Superior temporal gyrus (tissue), 1 donor: Measurements from ENCODE around the gene RCN2.
A peak's percentile ranks its signal among the peaks of the same experiment; 100 is the strongest.
"Not testable (repeated sequence)": the region's sequence is repeated elsewhere in the genome, so short reads cannot be mapped to it uniquely, and the experiment has no call there.

ENCODE experiments used
- DNase-seq: peaks from one replicate; pipeline ENCODE4 v3.0.0-alpha.2; 2016; ENCODE audit errors: extremely low spot score

RCN2 gene

DNA sequence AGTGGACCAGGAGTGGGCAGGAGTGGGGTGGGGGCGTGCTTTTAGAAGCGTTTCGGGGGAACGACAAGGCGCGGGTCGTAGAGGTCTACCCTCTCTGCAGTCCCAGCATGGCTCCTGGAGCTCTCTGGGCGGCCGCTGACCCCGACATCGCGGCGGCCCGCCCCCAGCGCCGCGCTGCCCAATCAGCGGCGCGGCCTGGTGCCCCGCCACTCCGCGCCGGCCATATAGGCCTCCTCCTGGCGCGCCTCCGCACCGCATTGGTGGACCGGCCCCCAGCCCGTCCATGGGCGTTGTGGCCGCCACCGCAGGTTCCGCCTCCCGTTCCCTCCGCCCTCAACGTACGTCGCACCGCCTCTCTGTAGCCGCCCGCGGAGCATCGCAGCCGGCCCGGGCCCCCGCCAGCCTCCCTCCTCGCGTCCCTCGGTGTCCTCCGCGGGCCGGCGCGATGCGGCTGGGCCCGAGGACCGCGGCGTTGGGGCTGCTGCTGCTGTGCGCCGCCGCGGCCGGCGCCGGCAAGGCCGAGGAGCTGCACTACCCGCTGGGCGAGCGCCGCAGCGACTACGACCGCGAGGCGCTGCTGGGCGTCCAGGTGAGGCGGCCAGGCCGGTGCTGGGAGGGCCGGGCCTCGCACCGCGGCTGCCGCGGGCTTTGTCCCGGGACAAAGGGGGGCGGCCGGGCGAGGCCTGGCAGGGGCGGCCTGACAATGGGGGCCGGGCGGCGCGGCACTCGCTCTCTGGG is at the start of gene RCN2:
TSS of gene RCN2 (plus strand) at position 353 of the 738 bp plus-strand sequence. CDS start at position 446, 93 bp downstream.
- peak; percentile 95 for DNase-seq

DNA sequence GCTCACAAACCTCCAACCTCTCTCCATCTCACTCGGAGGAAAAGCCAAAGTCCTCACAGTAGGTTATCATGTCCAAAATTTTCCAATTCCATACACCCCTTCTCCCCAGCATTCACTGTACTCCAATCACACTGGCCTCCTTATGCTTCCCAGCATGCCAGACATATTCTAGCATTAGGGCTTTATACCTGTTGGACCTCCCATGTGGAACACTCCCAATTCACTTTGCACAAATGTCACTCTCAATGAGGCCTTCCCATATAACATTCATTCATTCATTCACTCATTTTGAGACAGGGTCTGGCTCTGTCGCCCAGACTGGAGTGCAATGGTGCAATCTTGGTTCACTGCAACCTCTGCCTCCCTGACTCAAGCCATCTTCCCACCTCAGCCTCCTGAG is 46.3 kb upstream of the RCN2 start:
- no peak for DNase-seq

GRCh38 chr15:76887280-76888141 is 44.0 kb upstream of the RCN2 start:
- DNase-seq = not testable (repeated sequence)

GRCh38 chr15:76892836-76893235 is 38.7 kb upstream of the RCN2 start:
- DNase-seq = not testable (repeated sequence)

- DNase-seq = no peak
These were observed 37.4 kb upstream of the RCN2 start for GRCh38 chr15:76894174-76894573.

DNA sequence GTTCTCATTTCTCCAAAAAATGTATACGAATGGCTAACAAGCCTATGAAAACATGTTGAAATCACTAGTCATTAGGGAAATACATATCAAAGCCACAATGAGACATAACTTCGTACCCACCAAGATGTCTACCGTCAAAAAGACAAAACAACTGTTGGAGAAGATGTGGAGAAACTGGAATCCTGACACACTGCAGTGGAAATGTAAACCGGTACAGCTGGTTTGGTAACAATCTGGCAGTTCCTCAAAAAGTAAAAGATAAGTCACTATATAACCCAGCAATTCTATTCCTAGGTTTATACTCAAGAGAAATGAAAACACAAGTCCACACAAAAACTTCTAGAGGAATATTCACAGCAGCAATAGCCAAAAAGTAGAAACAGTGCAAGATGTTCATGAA is 33.4 kb upstream of the RCN2 start:
- no peak for DNase-seq

DNA sequence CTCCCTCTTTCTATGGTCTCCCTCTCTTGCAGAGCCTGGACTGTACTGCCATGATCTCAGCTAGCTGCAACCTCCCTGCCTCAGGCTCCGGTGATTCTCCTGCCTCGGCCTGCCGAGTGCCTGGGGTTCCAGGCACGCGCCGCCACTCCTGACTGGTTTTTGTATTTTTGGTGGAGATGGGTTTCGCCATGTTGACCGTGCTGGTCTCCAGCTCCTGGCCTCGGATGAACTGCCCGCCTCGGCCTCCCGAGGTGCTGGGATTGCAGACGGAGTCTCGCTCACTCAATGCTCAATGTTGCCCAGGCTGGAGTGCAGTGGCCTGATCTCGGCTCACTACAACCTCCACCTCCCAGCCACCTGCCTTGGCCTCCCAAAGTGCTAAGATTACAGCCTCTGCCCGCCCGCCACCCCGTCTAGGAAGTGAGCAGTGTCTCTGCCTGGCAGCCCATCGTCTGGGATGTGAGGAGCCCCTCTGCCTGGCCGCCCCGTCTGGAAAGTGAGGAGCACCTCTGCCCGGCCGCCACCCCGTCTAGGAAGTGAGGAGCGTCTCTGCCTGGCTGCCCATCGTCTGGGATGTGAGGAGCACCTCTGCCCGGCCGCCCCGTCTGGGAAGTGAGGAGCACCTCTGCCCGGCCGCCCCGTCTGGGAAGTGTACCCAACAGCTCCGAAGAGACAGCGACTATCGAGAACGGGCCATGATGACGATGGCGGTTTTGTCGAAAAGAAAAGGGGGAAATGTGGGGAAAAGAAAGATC is 32.2 kb upstream of the RCN2 start:
- DNase-seq = not testable (repeated sequence)

- not testable (repeated sequence) for DNase-seq
These were observed 31.6 kb upstream of the RCN2 start for GRCh38 chr15:76899931-76900310.

GRCh38 chr15:76901965-76902364 is 29.6 kb upstream of the RCN2 start:
- no peak for DNase-seq

- peak; percentile 55 for DNase-seq
These were observed 28.3 kb upstream of the RCN2 start for GRCh38 chr15:76903251-76903681.

DNA sequence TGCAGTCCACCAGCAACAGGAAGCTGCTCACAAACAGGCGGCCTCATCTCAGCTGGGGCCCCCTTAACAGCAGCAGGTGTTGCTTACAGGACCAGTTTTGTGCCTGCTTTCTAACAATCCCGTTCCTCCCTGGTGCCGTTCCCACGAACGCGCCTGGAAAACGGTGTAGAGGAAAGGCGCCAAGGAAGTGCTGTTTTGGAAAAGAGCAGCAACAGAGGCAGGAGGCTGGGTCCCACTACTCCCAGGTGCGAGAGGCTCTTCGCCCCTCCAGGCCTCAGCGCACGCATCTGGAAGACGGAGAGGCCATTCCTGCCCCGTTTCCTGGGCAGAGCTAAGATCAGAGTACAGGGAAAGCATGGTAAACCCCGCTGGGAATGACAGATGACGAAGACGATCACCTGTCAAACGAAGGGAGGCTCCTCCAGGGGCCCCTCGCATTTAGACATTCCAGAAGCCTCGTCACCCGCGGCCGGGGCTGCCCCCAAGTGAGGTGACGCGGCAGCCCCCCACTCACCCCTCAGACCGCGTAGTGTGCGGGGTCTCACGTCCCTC is 27.0 kb upstream of the RCN2 start:
- DNase-seq = peak; percentile 43

- DNase-seq = peak; percentile 94
These were observed 26.3 kb upstream of the RCN2 start, which contains the start of gene SCAPER for GRCh38 chr15:76905013-76905839. SCAPER (minus strand) TSS chr15:76905340; CDS start chr15:76883817, 21,523 bp downstream.

DNA sequence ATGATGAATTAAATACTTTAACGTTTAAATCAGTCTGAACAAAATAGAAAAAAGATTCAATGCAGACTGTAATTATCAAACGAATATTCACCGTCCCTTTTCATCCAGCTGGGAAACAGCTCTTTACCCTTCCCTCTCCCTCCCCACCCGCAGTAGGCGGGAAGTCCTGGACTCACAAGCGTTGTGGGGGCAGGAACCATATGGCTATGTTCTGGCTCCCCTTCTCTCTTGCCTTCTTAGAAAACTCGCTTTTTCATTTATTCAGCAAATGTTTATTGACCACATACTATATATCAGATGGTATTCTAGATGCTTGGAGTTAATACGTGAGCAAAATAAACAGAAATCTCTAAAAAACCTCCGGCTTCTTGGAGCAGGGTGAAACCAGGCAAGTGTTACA is 25.7 kb upstream of the RCN2 start:
- peak; percentile 69 for DNase-seq

DNA sequence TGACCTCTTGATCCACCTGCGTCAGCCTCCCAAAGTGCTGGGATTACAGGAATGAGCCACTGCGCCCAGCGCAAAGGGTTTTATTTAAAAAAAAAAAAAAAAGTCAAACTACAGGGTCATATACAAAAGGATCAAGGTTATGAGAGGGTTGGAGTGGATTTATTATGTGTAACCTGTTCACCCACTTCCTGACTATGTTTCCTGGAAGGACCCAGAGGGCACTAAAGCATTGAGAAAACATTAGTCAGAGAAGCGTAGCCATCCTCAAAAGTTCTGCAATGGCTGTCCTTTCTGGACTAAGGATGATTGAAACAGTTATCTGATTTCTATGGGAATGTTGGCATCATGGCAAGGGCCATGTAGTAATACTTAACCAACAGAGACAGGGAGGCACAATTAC is 19.1 kb upstream of the RCN2 start:
- no peak for DNase-seq

DNA sequence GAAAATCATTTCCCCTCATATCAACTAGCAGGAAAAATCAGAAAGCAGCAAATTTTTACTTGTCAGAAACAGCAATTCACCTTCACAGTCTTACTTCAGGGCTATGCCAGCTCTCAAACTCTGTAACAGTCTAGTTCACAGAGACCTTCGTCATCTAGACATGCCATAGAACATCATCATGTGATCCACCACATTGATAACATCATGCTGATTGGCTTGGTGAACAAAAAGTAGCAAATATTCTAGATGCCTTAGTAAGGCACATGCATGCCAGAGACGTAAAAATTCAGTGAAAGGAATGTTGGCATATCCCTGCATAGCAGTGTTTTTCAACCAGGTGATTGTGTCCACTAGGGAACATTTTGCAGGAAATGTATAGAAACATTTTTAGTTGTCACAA is 17.8 kb upstream of the RCN2 start:
- no peak for DNase-seq

DNA sequence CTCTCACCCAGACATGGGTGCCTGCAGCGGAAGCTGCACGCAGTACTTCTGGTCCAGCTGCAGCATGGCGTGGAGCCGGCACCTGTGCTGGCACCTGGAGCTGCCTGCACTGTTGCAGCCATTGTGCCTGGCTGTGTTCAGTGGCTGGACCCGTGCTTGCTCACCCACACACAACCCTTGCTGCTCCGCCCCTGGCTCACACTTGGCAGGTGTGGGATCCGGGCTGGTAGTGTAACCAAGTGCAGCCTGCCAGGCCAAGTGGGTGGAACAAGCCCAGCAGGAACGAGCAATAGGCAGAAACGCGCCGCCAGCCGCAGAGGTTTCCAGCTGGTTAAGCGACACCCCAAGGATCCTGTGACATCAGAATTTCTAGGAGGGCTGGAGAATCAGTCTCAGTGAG is 15.2 kb upstream of the RCN2 start:
- DNase-seq = no peak

DNA sequence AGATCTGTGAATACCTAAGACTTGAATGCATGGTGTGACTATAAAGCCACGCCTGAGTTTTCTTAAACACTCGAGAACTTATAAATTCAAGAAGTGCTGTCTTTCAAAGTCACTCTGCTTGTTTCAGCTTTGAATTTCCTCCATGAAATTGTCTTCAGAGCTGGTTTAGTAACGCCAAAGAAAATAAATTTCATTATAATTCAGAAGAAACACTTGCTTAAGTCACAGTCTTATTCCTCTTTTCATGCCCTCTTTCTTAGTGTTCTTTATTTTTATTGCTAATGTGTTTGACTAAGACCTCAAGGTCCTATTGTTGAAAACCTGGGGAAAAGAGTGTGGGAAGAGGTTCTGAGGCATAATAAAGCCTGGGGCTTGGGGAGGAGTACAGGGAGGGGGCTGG is 3.3 kb upstream of the RCN2 start:
- no peak for DNase-seq

GRCh38 chr15:76929011-76929760 is 2.4 kb upstream of the RCN2 start:
- DNase-seq = no peak

DNA sequence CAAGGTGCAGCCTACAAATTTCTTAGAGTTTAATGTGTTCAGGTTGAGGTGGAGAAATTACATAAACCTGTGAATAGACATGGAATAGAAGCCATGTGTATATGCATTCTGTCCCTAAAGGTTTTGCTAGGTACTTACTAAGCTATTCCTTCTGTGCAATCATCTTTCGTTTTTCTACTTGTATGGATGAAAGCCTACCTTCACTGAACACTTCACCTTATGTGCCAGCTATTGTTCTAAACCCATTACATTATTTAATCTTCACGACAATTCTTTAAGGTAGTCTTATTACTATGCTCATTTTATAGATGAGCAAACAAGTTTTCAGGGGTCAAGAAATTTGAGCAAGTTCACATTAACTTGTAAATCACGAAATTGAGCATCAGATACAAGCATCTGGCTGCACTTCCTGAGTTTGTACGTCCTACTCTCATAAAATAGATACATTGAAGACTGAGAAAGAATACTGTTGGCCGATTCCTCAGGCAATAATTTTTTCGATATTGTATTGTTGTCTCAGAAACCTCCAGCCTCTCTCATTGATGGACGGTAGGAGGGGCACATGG is 635 bp upstream of the RCN2 start:
- no peak for DNase-seq
